ENCODE measurements around the gene LIMS3. TPM values are rescaled to one million over a fixed set of nuclear protein-coding genes. Genes with fewer than 3 reads are reported as not detected.

The LIMS3 gene
- total RNA-seq, 2 donors from 2014 or later = 1.4 to 1.6 TPM

Other genes starting within 250 kb of the LIMS3 start
- gene RGPD5, start 104.4 kb upstream of the LIMS3 start, total RNA-seq = 100 to 1,000 TPM; 128 to 161 TPM
- gene MALL, start 217.1 kb downstream of the LIMS3 start, total RNA-seq = 1 to 10 TPM; 2.7 to 5.2 TPM

Measured in endodermal cell (in vitro differentiated cells).